Measurements from ENCODE around the gene MUC5AC. TPM values are rescaled to one million over a fixed set of nuclear protein-coding genes. Genes with fewer than 3 reads are reported as not detected.
A peak's percentile ranks its signal among the peaks of the same experiment; 100 is the strongest.
"Not testable (repeated sequence)": the region's sequence is repeated elsewhere in the genome, so short reads cannot be mapped to it uniquely, and the experiment has no call there.

Gene MUC5AC
- total RNA-seq, 1 donor from 2014 or later, result not detected

DNA sequence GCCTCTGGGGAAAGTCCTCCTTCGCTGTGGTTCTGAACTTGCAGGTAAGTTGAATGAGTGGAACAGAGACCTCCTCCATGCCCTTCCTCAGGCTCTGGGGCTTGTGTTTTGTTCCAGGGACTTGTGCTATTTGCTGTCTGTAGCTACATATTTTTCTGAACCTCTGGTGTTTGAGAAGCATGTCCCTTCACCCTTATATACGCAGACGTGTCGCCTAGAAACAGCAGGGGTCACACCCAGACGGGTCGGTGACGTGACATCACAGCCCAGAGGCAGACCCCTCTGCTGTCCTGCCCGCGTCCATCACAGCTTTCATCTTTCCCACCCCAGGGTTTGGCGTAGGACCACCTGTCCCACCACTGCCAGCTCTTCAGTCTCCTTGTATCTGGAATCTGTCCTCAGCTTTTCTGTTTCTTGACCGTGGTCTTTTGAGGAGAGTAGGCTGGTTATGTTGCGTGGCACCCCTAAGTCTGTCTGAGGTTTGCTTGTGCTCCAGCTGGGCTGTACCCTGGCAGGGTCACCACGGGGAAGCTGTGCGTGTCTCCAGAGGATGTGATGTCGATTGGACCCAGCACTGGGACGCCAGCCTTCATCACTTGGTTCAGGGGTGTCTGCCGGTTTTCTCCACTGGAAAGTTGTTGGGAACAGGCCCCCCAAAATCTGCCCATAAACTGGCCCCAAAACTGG lies 51.8 kb downstream of the MUC5AC start:
- no peak for ATAC-seq (ENCODE audit: poor library complexity)
- DNase-seq, result peak; percentile 13
- intact Hi-C loops (cut with DNase I), result loop anchor here (10.0 kb wide), 1 partner anchor 365 kb away; the partner anchor contains the start of gene DUSP8

DNA sequence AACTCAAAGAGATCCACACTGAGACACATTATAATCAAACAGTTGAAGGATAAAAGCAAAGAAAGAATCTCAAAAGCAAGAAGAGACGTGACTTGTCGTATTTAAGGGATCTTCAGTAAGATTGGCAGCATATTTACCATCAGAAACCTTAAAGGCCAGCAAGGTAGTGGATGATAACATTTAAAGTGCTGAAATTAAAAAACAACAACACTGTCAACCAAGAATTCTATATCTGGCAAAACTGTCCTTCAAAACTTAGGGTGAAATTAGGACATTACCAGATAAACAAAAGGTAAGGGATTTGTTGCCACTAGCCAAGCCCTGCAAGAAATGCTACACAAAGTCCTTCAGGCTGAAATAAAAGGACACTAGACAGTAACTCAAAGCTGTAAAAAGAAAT lies 54.1 kb downstream of the MUC5AC start:
- ATAC-seq (ENCODE audit: poor library complexity) (no peak), DNase-seq (no peak)
- intact Hi-C loops (cut with DNase I), result no loop called here

DNA sequence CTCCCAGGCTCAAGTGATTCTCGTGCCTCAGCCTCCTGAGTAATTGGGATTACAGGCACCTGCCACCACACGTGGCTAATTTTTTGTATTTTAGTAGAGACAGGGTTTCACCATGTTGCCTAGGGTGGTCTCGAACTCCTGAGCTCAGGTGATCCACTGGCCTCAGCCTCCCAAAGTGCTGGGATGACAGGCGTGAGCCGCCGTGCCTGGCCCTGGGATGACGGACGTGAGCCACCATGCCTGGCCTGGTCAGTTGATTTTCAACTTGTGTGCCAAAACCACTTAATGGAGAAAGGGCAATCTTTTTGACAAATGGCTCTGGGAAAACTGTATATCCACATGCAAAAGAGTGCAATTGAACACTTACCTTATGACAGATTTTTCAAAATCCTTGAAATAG lies 58.1 kb downstream of the MUC5AC start:
- ATAC-seq (ENCODE audit: poor library complexity); DNase-seq; intact Hi-C loops (cut with DNase I): not testable (repeated sequence)

DNA sequence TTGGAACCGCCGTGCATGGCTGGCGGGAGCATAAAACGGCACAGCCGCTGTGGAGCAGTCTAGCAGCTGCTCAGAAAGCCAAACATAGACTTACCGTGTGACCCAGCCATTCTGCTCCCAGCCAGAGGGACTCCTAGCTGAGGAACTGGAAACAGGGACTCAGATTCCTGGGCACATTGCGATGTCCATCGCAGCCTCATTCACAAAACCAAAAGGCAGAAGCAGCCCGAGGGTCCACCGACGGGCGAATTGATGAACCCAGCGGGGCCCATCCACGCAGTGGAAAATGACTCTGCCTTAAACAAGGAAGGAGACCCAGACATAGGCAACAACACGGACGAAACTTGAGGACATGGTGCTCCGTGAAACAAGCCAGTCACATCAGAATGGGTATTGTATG lies 59.4 kb downstream of the MUC5AC start:
- ATAC-seq (ENCODE audit: poor library complexity) (no peak), DNase-seq (peak; percentile 21)
- intact Hi-C loops (cut with DNase I), result no loop called here

DNA sequence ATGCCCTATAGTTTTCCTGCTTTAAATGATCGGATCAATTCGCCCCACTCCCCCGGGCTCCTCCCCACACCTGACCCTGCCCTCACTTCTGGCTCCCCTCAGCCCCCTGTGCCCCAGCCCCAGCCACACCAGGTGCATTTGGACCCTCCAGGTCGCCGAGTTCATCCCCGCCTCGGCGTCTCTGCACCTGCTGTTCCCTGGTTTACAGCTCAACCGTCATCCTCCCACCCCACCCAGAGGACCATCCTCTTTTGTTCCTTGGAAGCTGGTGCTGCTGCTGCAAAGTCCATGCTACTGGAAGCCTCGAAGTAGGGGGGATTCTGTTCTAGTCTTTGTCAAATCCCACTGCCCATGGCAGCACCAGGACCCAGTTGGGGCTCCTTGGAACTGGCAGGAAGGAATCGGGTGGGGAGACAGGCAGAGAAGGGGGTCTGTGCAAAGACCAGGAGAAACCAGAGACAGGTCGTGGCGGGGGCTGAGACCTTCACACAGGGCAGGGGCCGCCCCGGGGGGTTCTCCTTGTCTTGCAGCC lies 60.6 kb downstream of the MUC5AC start:
- ATAC-seq (ENCODE audit: poor library complexity) (no peak), DNase-seq (peak; percentile 34)
- intact Hi-C loops (cut with DNase I), result no loop called here

DNA sequence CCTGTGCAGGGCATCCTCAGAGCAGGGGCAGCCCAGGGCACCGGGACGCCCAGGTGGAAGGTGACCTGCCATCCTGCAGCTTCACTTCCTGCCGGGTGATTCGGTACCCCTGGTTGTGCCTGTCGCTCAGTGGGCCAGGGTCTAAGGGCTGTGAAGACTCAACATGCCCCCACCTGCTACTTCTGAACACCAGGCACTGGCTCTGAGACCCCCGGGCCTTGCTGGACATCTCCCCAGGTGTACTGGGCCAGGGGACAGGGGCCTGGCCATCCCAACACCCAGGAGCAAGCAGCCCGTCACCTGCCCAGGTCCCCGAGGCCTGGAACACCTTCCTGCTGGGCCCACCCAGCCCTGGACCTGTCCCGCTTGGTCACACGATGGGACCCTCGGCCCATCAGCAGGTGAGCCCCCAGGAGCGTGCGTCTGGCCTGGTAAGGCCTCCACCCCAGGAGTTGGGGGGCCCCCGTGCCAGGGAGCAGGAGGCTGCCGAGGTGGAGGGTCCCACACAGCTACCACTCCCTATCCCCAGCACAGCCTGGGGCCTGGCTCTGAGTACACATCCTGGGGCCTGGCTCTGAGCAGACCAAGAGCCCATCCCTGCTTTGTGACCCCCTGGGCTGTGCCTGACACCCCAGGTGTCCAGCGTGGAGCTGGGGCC lies 61.2 kb downstream of the MUC5AC start:
- DNase-seq (peak; percentile 29), ATAC-seq (ENCODE audit: poor library complexity) (no peak)
- intact Hi-C loops (cut with DNase I), result no loop called here

DNA sequence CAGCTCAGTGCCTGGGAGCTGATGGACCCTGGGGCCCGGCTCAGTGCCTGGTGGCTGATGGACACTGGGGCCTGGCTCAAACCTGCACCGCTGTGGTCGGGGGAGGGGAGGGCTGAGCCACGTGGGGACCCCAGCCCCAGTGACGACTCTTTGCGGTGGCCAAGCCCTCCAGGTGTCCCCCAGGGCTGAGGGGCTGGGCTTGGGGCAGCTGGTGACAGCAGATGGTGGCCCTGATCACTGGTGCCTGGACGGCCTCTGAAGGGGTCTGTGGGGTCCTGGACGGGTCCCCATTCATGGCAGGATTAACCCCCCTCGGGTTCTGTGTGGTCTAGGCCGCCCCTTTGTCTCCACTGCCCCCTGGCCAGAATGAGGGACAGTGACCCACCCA lies 61.7 kb downstream of the MUC5AC start:
- ATAC-seq (ENCODE audit: poor library complexity) (no peak), DNase-seq (no peak)
- intact Hi-C loops (cut with DNase I), result no loop called here

DNA sequence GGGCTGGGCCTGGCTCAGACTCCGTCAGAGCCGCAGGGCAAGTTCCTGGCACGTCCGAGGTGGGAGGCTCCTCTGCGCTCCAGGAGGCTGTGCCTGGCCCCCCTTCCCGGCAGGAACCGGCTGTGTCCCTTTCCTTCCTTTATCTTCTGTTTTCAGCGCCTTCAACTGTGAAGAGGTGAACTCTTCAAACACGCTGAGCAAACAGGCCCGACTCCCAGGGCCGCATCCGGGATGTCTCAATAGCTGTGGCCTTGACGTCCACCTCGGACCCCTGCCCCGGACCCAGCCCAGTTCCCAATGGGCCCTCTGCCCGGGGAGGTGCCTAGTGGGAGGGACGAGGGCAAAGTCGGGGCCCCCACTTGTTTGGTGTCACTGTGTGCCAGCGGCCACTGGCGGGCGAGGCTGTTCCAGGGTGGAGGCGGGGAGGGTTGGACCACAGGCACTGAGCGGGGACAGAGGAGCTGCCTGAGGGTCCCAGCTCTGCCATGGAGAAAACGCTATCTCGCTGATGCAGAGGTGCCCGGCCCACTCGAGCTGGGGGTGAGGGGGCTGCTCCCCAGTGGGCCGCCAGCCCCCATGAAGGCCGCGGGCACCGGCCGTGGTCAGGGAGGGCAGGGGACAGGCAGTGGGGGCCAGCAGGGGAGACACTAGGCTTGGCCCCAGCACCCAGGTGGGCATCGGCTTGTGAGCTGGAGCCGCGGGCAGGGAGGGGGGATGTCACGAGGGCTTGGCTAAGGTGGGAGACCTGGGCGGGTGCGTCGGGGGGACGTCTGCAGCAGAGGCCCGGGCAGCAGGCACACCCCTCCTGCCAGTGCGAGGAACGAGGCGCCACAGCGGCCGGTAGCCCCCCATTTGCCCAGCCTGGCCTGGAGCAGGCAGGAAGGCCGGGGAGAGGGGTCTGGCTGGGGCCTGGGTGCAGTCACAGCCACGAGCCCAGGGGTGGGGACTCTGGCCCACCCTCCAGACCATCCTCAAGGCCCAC lies 62.4 kb downstream of the MUC5AC start:
- DNase-seq (peak; percentile 29), ATAC-seq (ENCODE audit: poor library complexity) (no peak)
- intact Hi-C loops (cut with DNase I), result no loop called here

DNA sequence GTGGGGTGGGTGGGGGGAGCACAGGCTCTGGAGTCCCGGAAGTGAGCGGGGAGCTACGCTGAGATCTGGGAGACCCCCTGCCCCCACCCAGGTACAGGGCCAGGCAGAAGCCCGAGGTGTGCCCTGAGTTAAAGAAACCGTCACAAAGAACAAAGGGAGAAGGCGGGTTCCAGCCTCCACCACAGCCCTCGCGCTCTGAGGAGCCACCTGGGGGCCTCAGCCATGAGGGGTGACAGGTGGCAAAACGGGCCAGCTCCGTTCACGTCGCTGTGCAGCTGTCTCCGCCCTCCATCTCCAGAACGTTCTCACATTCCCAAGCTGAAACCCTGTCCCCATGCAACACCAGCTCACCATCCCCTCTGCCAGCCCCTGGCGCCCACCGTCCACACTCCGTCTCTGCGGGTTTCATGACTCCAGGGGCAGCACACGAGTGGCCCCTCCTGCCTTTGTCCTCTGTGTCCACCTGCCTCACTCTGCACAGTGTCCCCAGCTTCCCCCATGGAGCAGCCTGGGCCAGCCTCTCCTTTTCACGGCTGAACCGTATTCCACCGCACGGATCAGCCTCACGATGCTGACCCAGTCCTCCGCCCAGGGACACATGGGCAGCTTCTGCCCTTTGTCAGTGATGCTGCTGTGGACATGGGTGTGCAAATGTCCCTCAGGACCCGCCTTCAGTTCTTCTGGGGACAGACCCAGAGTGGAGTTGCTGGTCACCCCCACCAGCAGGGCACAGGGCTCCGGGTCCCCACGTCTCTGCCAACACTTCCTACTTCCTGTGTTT lies 63.4 kb downstream of the MUC5AC start:
- intact Hi-C loops (cut with DNase I), result no loop called here
- no peak for ATAC-seq (ENCODE audit: poor library complexity)
- DNase-seq, result peak; percentile 17

DNA sequence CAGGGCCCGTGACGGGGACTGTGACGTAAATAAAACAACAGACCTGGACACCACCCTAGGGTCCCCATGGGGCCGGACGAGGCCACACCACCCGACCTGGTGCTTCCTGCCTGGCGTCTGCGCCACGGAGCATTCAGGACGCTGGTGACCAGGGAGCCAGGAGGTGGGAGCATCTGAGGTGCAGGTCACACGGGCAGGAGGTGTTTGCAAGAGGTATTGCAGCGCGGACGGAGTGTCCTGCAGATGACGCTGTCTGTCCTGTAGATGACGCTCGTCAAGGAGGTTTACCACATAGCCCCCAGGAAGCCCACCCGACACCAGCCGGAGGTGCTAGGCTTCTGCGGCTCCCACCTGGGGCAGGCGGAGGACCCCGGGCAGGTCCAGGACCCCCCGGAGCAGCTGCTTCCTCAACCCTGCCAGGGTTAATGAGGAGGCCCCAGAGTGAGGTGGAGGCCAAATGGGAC lies 64.1 kb downstream of the MUC5AC start:
- DNase-seq (peak; percentile 31), ATAC-seq (ENCODE audit: poor library complexity) (no peak)
- intact Hi-C loops (cut with DNase I), result no loop called here

DNA sequence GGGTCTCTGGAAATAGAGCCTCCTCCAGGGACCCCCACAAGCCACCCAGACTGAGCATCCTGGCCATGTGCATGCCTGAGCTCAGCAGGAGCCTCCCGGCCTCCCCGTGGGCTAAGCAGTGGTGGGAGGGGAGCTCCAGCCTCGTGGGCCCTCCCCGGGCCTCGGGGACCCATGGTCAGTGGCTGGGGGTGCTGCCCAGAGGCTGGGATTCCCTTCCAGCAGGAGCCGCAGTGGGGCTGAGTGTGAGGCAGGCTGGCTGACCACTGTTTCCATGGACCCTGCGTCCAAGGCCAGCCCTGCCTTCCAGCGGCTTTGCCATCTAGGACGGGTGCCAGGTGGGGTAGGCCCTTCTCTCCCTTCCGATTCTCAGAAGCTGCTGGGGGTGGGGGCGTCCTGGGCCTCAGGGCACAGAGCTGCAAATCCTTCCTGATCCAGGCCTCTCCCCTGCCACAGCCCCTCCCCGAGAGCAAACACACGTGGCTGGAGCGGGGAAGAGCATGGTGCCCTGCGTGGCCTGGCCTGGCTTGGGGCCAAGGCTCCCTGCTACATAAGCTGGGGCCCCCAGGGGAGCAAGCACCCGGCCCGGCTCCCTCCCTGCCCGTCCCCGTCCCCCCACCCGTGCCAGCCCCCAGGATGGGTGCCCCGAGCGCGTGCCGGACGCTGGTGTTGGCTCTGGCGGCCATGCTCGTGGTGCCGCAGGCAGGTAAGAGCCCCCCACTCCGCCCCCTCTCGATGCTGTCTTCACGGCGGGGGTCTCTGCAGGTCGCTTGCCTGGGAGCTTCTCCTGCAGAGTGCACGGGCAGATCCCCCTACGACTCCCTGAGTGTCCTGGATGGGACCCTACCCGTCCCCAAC lies 65.0 kb downstream of the MUC5AC start, which contains the start of gene MUC5B:
MUC5B (plus strand) TSS at position 576 of the 855 bp plus-strand sequence; CDS start at position 634, 58 bp downstream.
- intact Hi-C loops (cut with DNase I), result no loop called here
- DNase-seq, result peak; percentile 32
- no peak for ATAC-seq (ENCODE audit: poor library complexity)

DNA sequence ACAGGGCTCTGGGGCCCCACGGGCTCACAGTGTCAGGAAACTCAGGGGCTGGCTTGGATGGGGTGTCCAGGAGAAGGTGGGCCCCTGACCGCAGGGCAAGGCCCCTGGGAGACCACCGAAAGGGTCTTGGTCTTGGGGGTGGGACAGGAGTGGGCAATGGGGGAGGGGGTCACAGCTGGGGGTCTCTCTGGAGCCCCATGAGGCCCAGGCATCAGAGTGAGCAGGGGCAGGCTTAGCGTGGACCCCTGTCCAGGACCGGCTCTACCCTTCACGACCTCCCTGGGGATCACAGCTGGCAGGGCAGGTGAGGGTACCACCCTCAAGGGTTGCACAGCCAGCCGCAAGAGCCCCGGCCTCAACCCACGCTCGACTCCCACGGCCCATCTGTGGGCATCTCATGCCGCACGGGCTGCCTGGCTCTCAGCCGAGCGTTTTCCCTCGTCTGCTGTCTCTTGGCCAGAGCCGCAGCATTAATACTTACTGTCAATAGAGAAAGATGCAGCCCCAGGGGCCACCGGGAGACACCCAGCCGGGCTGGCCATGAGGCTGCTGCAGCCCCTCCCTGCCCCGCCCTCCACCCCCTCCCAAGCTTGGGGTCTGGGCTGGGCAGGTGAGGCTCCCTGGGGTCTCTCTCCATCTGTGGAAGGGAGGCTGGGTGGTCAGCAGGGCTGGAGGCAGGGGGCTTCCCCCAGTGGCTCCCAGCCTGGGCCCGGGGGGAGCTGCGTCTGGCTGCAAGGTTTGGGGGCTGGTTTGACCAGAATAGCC lies 65.8 kb downstream of the MUC5AC start:
- ATAC-seq (ENCODE audit: poor library complexity) (no peak), DNase-seq (peak; percentile 10)
- intact Hi-C loops (cut with DNase I), result no loop called here

DNA sequence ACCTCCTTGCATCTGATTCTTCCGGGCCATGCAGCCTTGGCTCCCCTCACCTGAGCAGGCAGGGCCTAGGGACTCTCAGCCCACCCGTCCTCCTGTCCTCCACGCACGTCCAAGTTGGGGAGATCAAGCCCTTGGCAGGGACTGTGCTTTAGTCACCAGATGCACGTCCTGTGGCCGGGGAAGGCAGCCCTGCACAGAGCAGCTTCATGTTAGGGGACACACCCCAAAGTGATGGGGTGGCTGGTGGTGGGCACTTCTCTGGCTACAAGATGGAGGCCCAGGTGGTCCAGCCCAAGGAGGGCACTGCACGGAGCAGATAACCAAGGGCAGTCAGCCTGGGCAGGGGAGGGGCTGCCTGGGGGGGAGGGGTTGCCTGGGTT lies 66.3 kb downstream of the MUC5AC start:
- no peak for ATAC-seq (ENCODE audit: poor library complexity)
- intact Hi-C loops (cut with DNase I), result no loop called here
- DNase-seq, result peak; percentile 37

DNA sequence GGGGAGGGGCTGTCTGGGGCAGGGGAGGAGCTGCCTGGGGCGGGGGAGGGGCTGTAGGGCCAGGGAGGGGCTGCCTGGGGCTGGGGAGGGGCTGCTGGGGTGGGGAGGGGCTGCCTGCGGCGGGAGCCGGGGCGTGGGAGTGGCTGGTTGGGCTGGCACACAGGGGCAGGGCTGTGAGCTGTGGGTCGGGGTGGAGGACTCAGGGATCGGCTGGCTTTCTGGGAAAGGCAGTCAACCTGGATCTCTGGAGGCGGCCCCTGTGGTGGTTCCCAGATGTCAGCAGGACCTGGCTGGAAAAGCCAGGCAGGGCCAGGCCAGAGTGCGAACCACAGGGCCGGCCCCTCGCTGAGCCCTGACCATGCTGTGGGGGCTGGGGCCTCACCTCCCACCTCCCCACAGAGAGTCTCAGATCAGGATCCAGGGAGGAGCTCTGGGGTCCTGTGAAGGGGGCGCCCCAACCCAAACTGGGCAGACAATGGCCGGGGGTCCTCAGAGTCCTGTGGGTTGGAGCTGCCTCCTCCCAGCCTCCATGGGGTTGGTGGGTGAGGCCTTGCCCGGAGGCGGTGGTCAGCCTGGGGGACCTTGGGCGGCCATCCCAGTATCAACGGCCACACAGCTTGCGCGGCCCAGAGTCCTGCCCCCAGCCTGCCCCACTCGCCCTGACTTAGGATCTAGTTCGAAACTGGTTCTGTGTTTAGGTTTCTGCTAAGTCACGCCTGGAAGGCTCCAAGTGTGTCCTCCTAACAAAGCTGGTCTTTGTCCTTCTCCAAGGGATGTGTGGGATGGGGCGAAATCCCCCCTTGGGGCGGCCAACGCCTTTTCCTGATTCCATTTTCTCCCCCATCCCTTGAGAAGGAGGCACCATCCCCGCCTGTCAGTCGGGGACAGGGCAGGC lies 67.0 kb downstream of the MUC5AC start:
- ATAC-seq (ENCODE audit: poor library complexity) (no peak), DNase-seq (peak; percentile 24)
- intact Hi-C loops (cut with DNase I), result no loop called here

DNA sequence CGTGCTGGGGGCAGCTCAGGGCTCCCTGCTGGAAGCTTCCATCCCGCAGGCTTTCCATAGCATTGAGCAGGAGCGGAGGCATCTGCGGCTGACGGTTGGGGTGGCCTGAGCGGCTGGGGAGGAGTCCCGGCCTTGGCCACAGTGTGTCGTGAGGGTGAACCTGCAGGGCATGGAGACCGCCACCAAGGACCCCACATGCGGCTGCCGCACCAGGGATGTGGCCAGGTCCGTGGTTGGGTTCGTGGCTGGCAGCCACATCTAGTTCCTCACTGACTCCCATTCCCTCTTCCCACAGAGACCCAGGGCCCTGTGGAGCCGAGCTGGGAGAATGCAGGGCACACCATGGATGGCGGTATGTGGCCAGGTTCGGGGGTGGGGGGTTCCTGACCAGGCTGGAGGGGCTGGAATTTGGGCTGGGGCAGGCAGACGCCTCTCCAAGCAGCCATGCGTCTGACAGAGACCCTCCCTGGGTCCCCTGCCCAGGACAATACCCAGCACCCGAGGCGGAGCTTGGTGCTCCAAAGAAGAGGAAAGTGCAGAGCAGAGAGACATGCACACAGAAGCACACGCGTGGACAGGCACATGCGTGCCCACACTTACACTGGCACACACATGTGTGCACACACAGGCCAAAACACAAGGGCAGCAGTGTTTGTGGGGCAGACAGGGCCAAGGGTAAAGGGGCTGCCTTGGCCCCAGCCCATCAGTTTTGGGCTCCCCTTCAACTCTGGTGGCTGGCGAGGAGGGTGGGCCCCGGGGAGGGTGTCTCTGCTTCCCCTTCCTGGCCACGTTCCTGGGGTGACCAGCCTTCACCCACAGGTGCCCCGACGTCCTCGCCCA lies 67.9 kb downstream of the MUC5AC start:
- DNase-seq, result peak; percentile 17
- intact Hi-C loops (cut with DNase I), result no loop called here
- ATAC-seq (ENCODE audit: poor library complexity), result no peak
